HEK293 (cell line): ENCODE results near the gene BID.

Experiments
- CTCF ChIP-seq: fragments of 450-650 bp; formaldehyde crosslinking; IDR thresholded peaks from 2 replicates; pipeline ENCODE4 v1.5.1; 2016; ENCODE audit warnings: missing biosample characterization, missing genetic modification characterization
- PBX3 ChIP-seq: sonication (generic); formaldehyde crosslinking; IDR thresholded peaks from 2 replicates; pipeline ENCODE4 v1.8.1; 2022; ENCODE audit warnings: mild to moderate bottlenecking, moderate library complexity, missing genetic modification reagents

GRCh38 chr22:17822087-17822486 lies 47.8 kb upstream of the BID start:
- TF ChIP-seq PBX3 (no peak), CTCF (tag by site-specific recombination) (no peak)
